GM21381 (cell line): Measurements from ENCODE around the gene RAP1GAP.

Source experiments
- ATAC-seq: cut with Tn5 transposase; IDR thresholded peaks from one replicate; pipeline ENCODE4 v1.9.1; 2021; ENCODE audit warnings: mild to moderate bottlenecking, moderate library complexity; ENCODE audit not compliant: unreplicated experiment

RAP1GAP gene

DNA sequence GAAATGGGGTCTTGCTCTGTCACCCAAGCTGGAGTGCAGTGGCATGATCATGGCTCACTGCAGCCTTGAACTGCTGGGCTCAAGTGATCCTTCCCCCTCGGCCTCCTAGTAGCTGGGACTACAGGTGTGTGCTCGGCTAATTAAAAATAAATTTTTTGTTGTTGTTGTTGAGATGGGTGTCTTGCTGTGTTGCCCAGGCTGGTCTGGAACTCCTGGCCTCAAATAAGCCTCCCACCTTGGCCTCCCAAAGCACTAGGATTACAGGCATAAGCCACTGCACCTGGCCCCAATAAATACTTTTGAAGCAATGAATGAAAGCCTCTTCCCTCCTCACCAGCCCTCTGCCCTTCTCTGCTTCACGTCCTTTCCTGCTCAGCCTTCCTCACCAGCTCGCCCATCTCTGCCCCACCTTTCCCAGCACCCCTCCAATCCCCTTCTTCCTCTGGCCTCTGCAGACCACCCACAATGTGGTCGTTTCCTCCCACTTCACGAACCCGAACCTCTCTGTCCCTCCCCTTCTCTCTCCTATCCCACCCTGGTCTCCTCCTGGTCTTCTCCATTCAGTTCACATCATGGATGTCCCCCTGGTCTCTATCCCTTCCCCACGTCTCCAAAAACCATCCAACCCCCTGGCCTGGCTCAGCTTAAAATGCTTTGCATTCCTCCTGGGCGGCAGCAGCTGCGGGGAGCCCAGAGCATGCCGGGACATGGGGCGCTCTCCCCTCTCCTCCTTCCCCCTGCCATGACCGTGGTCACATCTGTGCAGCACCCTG is 38.4 kb downstream of the RAP1GAP start:
- no peak for ATAC-seq

- no peak for ATAC-seq
Observed at GRCh38 chr1:21629971-21630370, 39.2 kb downstream of the RAP1GAP start.

GRCh38 chr1:21628798-21629393 is 40.3 kb downstream of the RAP1GAP start:
- ATAC-seq: no peak

DNA sequence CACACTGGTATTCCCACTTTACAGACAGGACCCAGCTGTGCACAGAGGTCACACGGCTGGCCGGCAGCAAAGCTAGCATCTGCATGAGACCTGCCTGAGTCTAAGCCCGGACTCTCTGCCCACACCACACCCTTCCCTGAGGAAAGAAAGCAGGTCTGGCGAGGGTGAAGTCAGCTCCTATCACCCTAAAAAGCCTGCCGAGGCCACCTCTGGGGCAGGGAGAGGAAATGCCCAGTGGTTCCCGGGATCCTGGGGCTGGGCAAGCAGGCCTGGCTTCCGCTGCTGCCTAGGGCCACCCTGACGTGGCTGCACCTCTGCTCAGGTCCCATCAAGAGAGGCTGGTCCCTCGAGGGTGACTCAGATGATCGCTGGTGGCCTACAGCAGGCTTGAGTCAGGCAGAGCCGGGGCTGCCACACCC is 42.2 kb downstream of the RAP1GAP start:
- no peak for ATAC-seq

DNA sequence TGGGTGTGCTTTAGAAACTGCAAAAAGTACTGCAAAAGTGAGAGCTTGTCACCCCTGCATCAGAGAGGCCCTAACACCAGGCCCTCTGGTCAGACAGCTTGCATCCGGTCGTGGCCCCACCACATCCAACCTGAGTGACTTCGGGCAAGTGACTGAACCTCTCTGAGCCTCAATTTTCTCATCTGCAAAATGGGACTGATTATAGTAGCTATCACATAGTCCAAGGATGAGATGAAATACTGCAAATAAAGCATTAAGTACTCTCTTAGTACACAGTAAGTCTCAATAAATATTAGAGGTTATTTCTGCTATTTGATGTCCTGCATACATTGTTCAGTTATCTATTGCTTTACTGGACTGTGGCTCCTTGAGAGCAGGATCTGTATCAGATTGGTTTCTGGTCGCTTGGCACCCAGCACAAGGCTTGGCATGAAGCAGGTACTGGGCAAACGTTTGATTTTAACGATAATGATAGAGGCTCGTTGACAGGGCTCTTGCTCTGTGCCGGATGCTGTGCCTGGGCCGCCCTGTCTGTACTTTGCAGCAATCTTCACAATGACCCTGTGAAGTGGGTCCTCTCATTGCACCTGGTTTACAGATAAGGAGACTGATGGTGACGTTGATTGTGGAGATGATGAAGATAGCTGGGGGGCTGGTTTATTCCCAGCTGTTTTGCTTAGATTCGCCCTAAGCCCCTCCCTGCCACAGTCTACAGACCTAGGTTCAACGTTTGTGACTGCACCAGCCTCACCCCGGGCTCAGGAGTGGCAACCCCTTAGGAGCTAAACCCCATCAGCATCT is 43.6 kb downstream of the RAP1GAP start:
- no peak for ATAC-seq

DNA sequence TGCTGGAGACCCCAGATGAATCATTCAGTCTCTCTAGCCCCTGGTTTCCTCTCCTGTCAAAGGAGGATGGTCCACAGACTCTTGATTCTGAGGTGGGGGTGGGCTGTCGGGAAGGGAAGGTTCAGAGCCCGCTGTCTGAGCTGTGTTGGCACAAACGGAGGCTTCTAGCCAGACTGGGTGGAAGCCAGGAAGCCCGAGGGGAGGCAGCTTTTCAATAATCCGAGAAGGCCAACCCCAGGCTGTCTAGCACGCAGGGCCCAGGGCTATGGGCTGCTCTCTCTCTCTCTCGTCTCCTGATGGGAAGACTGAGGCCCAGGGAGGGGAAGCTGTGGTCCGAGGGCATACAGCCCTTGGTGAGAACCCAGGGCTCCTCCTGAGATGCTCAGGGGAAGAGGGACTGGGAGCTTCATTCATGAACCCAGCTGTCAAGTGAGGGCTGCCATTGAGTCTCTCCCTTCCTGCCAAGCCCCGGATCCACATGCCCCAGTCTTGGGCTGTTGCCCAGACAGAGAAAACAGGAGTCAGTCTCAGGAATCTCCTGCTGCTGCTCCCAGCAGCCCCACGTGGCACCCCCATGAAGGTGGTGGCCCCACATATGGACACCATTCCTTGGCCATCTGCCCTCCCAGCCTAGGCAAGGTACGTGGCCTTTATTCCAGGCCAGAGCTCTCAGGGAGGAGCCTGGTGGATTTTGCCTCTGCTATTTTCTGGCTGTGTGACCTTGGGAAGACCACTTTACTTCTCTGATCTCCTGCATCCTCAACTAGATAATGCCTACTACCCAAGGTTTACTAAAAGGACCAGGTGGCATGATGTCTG is 44.4 kb downstream of the RAP1GAP start:
- ATAC-seq: no peak

DNA sequence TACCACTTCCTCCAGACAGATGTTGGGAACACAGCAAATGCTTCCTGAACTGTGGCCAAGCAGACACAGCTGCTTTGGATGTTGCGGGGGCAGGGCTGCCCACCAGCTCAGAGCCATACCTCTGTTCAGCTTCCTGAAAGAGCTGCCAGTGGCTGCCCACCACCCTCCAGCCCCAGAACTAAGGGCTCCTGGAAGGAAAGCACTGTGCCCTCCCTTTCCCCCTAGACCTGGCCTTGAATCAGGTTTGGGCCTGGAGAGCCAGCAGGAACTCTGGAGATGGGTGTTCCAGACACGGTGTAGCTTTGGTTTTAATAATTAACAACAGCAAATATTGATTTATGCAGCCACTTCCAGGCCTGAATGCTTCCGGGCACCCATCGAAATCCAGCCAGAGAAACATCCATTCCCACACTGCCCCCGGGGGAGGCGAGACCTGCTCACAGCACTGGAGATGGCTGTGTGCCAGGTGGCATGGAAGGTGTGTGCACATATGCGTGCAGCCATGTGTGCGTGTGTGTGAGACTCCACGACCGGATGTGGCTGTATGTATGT is 45.7 kb downstream of the RAP1GAP start:
- ATAC-seq: no peak

DNA sequence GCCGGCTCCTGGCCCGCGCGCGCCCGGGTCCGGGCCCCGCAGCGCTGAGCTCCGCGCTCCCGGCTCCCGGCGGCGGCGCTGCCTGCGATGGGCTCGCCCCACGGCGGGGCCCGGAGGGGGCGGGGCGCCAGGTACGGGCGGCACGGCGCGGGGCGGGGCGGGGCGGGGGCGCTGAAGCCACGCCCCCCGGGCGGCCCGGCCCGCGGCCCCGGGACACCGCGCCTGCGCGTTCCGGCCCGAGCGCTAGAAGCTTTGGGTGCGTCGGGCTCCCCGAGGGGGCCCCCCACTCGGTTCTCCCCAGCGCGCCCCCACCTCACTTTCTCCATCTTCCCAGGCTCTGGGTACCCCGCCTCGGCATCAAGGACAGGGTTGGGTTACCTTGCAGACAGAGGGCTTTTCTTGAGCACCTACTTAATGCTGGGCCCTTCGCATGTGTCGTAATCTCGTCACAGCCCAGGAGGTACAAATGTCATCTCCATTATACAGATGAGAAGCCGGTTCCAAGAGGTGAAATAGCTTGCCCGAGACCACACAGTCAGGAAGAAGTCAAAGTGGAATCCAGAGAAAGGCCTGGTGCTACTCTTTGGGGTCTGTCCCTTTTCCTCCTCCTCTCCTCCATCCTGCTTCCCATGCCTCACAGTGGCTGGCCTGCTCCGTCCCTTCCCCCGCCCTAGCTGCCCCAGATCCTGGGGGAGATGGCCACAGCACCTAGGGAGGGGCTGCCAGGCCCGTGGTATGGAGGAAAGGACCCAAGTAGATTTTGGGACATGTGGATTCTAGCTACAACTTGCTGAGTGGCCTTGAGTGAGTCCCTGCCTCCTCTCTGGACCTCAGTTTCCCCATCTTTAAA is 46.5 kb downstream of the RAP1GAP start:
- ATAC-seq: no peak

- ATAC-seq: no peak
Observed at GRCh38 chr1:21621761-21622436, 47.3 kb downstream of the RAP1GAP start.

DNA sequence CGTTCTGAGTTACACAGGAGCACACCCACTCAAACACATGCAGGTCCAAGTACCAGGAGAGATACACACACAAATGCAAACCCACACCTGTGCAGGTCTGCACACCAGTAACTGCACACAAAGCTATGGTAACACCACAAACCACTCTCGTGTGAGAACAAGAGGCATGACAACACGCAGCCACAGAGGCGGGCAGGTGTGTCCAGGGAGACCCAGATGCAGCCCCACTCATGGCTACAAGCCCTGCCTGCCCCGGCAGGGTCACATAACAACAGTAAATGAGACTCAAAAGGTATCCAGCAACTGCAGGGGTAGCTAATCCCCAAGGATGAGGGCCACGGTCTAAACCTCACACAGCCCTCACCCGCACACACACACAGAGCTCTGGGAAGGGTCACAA is 48.1 kb downstream of the RAP1GAP start:
- ATAC-seq: no peak

GRCh38 chr1:21620496-21620895 is 48.7 kb downstream of the RAP1GAP start:
- ATAC-seq: no peak

- ATAC-seq: no peak
Observed at GRCh38 chr1:21620011-21620410, 49.1 kb downstream of the RAP1GAP start.

DNA sequence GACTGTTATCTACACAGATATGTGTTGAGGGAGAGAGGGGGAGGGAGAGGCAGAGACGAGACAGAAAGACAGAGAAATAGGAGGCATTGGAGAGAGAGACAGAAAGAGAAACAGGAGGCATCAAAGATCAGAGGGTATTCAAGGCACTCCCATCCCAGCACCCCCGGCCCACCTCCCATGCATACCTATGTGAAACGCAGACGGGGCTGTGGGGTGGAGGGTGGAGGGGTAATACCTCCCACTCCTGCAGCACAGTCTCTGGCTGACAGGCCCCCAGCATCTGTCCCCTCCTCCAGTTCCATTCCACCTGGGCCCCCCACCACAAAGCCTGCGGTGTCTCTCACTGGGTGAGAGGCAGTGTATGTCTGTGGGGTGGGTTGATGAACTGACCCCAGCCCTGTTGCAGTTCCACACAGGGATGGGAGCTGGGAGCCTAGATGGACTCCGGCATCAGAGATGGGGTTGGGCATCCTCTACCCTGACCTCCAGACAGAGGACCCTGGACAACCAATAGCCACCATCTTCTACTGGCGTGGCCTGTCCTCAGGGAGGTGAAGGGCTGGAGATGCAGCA is 49.7 kb downstream of the RAP1GAP start:
- ATAC-seq: no peak

GRCh38 chr1:21618561-21619374 is 50.4 kb downstream of the RAP1GAP start:
- ATAC-seq: no peak

- ATAC-seq: no peak
Observed at GRCh38 chr1:21618059-21618458, 51.1 kb downstream of the RAP1GAP start.

DNA sequence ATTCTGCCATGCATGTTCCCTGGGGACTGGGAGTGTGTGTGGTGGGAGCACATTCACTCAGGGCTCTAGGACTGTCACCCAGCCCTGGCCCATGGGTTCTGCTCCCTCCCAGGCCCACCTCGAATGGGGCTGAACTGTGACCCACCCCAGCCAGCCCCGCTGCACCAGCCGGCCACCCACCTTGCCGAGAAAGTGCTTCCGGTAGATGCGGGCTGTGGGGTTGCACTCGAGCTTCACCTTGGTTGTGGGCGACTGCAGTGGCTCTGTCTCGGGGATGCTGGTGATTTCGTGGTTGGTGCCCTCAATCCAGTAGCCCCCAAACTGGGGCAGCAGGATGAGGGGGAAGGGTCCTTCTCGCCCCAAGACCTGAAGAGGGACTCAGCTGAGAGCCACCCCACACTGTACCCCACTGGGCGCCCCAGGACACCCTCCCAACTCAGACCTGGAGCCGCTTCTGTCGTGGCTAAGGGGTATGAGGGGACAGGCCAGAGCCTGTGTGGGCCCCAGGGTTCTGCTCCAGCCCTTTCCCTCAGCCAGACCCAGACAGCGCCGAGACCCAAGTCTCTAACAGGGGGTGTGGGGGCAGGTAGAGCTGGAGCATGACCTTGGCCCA is 51.9 kb downstream of the RAP1GAP start:
- ATAC-seq: no peak

GRCh38 chr1:21616372-21616771 is 52.8 kb downstream of the RAP1GAP start:
- ATAC-seq: no peak
